Measurements from ENCODE around the gene EEF2K.

Gene EEF2K

DNA sequence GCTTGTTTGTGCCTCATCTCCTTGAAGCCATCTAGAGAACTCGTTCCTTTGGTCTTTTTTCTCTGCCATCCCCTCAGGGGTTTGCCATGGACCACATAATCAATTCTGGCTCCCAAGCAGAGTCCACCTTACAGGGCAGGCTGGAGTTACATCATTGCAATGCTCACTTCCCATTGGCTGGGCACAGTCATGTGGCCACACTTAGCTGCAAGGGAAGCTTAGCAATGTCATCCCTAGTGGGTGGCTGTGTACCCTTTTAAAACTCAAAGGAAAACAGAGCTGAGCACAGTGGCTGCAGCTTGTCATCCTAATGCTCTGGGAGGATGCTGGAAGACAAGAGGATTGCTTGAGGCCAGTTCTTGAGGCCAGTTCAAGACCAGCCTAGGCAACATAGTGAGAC lies 49.3 kb downstream of the EEF2K start:
- DNase-seq, result no peak

DNA sequence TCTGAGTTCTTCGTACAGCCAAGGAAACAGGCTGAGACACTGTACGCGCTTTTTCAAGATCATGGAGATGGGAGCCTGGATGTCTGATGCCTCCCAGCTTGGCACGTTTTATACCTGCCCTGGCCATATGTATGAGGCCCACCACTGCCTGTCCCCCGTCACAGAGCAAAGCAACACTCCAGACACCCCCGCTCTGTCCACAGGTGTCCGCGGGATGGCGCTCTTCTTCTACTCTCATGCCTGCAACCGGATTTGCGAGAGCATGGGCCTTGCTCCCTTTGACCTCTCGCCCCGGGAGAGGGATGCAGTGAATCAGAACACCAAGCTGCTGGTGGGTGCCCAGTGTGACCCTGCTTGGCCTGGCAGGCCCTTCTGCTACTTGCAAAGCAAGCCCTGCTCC lies 51.4 kb downstream of the EEF2K start:
- no peak for DNase-seq

DNA sequence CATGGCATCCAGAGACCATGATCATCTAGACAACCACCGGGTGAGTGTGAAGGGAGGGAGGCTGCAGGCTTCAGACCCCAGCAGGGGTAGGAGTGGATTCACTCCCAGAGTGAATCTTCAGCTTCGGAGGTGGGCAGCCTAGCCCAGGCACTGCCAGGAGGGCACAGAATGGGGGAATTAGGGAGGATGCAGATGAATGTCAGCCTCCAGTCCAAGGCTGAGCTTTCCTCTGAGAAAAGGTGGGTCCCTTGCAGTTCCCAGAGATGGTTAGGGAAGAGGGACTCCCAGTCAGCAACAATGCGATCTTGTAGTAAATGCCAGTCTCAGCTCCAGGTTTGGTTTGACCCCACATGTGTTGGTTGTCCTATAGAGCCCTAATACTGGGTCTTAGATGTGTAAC lies 54.4 kb downstream of the EEF2K start:
- DNase-seq, result no peak

DNA sequence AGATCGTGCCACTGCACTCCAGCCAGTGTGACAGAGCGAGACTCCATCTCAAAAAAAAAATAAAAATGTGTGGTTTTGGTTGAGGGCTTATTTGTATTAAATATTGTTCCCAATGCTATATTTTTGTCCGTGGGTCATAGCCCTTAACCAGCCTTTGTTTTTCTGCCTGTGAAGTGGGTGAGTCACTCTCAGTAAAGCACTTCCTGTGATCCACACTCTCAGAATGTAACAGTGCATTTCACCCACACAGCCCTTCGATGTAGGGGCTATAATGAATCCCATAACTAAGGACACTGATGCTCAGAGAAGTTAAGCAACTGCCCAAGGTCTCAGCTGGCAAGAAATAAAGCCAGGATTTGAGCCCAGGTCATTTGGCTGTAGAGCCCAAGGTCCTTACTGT lies 56.4 kb downstream of the EEF2K start:
- no peak for DNase-seq

DNA sequence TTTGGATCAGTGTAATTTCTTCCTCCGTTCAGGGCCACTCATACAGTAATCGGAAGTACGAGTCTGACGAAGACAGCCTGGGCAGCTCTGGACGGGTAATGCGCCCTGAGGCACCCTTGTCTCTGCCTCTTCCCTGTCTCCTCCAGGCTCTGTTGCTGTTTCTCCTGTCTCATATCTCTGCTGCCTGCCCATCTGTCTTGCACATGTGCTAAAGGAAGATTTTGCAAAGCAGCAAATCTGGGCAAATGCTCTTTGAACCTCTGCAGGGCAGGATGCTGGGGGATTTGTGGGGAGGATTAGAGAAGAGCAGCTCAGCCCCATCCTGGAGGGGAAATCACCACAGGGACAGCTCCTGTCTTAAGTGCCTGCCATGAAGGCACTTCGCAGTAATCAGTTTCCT lies 58.7 kb downstream of the EEF2K start:
- peak; percentile 79 to 94 for DNase-seq

DNA sequence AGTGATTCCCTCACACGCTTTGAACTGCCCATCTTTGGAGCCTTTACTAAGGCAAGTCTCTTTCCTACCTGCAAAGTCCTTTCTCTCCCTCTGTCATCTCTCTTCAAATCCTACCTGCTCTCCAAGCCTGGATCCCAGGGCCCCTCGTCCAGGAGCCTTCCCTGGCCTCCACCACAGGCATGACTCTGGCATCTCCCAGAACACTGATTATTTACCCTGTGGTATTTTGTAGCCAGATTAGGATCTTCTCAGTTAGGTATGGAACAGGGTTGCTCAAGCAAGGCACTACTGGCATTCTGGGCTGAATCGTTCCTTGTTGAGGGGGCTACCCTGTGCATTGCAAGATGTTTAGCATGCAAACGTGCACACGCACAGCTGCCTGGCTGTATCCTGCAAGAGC lies 59.3 kb downstream of the EEF2K start:
- DNase-seq, result no peak

DNA sequence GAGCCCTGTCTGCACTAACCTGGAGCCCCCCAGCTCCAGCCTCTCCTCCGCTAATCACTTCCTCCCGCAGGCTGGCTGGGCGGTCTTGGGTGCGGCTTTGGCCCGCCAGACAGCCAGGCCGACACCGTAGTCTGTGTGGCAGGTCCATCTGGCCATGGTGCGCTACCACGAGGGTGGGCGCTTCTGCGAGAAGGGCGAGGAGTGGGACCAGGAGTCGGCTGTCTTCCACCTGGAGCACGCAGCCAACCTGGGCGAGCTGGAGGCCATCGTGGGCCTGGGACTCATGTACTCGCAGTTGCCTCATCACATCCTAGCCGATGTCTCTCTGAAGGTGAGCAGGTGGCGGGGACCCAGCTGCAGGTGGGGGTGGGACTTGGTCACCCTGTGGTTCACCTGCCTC lies 60.5 kb downstream of the EEF2K start:
- DNase-seq, result no peak

DNA sequence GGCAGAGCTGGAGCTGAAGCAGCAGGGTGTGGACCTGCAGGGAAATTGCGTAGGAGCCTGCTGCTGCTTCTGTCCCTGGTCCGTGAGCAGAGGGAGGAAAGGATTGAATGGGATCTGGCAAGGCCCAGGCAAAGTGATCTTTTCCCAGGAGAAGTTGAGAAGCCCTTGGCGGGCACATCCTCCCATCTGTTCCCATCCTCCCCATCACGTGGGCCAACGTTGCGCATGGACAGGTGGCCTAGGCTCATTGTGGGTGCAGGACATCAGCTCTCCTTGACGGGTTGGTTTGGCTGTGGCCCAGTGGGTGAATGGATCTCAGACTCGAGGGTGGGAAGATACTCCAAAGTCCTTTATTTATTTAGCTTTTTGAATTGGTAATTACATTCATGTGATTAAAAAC lies 61.7 kb downstream of the EEF2K start:
- DNase-seq, result peak; percentile 93 to 97

DNA sequence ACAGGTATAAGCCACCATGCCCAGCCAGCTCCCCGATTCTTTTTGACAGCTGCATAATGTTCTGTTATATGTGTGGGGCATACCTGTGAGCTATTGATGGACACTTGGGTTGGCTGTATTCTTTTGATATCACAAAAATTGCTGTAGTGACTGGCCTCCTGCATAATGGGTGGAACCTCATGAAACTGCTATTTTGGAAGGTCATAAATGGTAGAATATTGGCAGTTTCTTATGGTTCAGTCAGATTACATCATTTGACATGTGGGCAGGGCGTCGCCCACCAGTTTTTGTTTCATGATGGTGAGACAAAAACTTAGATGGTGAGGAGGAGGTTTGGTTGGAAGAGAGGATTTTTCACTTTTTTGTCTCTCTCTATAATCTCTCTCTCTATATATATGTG lies 64.4 kb downstream of the EEF2K start:
- no peak for DNase-seq

DNA sequence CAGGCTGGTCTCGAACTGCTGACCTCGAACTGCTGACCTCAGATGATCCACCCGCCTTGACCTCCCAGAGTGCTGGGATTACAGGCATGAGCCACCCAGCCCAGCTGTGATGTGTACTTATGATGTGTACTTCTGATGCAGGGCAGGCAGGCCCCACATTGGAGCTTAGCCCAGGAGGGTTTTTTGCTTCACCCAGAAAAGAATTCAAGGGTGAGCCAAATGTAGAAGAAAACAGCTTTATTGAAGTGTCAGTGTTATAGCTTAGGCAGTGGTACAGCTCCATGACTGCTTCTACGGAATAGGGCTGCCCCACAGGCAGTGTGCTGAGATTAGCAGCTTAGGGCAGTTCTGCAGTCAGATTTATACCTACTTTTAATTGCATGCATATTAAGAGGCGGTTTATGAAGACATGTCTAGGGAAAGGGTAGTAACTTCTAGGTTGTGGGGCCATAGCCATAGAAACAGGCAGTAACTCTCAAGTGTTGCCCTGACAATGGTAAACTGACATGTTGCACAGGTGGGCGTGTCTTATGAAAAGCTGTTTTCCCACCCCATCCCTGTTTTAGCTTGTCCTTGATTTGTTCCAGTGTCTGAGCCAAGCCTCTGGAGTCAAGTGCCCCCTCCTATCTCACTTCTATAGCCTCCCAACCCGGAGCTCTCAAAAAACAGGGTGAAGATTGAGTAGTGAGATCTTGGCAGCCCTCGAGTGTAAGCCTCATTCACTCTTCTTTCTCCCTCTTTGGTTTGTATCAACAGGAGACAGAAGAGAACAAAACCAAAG lies 67.0 kb downstream of the EEF2K start:
- no peak for DNase-seq

DNA sequence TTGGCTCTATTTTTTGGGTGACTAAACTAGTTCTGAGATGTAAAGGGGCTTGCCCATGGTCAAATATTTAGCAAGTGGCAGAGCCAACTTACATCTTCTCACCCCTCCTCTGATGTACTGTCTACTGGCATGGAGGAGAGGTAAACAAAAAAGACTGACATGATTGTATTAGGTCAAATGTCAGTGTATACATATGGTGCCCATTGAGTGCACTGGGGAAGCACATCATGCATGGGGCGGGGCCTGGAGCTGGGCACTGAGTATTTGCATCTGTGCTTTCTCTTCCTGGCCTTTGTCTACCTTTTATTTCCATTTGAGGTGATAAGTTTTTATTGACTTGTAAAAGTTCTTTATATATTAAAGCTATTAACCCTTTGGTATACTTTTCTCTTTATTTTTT lies 68.8 kb downstream of the EEF2K start:
- no peak for DNase-seq

DNA sequence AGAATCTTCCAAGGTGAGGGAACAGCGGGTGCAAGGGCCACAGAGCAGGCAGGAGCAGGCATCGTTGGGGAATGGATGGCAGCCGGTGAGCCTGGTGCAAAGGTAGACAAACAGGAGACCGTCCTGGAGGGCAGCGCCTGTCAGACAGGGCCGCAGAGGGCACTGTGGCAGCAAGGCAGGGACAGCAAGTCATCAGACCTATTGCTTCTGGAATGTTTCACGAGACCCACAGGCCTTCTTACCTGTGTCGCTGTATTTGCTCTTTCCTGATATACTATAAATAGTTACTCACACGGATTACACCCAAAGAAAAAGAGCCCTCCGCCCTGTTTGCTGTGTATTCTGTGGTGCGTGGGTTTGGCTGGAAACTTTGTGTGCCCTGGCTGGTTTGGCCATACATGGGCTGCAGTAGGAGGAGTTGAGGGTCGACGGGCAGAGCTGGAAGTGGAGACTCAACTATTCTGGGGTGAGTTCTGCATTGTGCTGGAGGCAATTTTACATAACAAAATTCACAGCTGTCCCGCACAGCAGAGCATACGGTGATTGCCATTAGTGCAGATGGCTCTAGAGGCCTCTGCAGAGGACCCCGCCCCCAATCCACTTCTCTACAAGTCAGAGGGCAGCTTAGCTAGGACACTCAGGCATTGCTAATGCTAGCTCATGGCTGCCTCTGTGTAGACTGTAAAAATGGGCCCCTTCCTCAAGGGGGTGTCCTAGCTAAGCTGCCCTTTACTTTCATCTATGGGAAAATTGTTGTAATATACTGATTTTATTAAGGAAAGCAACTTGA lies 72.6 kb downstream of the EEF2K start:
- peak; percentile 95 to 97 for DNase-seq

DNA sequence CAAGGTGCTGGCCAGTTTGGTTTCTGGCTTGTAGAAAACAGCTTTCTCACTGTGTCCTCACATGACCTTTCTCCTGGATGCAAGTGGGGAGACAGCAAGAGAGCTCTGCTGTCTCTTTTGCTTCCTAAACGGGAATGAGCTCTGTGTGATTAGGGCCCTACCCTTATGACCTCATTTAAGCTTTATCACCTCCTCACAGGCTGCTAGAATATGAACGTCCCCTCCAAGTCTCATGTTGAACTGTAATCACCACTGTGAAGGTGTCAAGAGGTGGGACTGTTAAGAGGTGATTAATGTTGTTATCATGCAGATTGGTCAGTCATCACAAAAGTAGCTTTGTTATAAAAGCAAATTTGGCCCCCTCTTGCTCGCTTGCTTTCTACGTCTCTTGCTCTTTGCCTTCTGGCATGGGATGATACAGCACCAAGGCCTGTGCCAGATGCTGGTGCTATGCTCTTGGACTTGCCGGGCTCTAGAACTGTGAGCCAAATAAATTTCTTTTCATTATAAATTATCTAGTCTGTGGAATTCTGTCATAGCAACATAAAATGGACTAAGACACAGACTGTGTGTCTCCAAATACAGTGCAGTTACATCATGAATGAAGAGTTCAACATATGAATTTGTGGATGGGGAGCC lies 76.3 kb downstream of the EEF2K start:
- DNase-seq, result no peak

DNA sequence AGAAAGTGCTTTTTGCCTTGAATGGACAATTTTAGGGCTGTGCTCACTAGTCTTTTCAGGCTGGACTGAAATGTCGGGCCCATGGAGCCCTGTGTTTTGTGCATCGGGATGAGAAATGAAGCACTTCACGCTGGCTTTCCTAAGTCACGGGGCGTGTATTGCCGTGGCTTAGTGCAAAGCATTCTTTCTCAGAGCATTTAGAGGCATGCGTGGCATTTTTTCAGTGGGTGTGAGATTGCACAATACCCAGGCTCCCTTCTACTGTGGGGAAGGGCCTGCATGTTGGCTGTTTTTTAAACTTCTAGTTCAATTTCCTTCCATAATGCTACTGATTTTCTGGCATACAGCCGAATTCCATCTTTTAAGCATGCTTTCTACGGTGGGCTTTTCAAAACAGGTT lies 78.6 kb downstream of the EEF2K start:
- no peak for DNase-seq

DNA sequence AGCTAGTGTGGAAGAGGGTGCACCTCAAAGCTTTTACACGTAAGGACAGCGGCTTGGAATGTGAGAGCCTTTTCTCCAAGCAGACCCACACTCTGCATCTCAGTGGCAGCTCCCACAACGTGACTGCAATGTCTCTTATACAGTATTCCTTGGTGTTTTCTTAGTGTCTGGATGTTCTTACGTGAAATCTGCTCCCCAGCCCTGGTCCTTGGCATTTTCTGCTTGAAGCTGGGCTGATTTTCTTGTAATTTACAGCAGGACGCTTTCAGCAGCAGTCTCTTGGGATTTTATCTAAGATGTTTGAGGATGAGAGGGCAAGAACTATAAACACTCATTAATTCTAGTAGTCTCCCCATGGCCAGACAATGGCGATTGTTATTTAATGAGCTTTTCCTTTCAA lies 79.0 kb downstream of the EEF2K start:
- no peak for DNase-seq

DNA sequence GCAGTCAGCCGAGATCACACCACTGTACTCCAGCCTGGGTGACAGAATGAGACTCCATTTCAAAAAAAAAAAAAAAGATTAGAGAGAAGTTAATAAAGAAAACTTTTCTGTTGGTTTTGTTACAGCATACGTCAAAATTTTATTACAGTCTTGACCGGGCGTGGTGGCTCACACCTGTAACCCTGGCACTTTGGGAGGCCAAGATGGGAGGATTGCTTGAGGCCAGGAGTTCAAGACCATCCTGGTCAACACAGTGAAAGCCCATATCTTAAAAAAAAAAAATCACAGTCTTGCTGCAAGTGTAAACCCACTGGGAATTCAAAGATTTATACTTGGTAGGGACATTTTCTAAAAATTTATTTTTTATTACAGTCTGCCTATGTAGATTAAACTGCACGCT lies 84.9 kb downstream of the EEF2K start:
- DNase-seq, result no peak

DNA sequence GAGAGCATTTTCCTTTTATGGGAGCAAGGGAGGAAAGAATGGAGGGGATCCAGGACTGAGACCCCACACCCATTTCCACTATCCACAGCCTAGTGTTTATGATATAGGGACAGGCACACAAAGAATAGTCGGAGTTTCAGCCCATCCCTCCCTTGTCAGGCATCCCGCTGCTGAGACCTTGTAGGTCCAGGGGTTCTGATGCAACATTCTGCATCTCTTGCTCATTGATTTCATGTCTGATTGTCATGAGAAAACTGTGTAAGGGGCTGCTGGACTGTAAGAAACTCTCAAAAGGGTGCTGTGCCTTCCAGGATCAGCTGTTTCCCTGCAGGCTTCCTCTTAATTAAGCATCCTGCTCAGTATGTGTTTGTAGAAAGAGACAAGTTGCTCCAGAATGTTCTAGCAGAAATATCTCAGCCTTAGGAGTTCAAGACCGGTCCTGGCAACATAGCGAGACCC lies 85.8 kb downstream of the EEF2K start:
- no peak for DNase-seq

DNA sequence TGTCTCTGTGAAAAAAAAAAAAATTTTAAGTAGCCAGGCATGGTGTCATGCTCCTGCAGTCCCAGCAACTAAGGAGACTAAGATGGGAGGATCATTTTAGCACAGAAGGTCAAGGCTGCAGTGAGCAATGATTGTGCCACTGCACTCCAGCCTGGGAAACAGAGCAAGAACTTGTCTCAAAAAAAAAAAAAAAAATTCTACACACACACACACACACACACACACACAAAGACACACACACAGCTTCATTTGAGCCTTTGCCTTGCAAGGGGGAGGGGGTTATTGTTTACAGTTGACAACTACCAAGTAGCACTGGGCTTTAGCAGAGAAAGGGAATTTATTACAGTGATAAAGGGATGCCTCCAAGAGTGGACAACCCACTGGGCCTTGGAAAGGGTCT lies 86.2 kb downstream of the EEF2K start:
- DNase-seq, result no peak

DNA sequence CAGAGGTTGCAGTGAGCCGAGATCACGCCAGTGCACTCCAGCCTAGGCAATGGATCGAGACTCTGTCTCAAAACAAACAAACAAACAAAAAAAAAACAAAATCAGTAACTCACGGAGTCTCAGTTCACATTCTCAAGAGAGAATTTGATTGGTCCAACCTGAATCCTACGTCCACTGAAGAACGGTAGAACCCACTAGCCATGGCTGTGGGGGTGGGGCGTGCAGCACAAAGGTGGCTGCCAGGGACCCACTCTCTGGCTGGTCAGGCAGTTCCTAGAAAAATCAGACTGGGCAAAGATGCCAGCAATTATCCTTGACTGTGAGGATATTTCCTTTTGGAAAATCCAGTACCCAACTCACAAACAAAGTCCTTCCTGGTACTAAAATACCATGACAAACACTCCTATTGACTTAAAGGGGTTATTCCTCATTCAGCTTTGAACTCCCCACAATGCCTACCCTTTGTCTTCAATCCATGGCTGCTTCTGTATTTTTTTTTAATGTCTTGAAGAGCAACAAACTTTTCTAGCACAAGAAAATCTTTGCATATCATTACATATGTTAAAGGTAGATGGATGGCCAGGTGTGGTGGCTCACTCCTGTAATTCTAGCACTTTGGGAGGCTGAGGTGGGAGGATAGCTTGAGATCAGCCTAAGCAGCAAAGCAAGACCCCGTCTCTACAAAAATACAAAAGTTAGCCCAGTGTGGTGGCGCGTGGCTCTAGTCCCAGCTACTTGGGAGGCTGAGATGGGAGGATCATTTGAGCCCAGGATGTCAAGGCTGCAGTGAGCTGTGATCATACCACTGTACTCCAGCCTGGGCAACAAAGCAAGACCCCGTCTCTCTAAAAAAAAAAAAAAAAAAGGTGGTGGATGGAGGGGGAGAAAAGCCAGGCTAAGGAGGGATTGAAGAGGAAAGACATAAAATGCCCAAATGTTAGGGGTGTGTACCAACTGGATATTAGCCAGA lies 87.3 kb downstream of the EEF2K start:
- DNase-seq, result no peak

DNA sequence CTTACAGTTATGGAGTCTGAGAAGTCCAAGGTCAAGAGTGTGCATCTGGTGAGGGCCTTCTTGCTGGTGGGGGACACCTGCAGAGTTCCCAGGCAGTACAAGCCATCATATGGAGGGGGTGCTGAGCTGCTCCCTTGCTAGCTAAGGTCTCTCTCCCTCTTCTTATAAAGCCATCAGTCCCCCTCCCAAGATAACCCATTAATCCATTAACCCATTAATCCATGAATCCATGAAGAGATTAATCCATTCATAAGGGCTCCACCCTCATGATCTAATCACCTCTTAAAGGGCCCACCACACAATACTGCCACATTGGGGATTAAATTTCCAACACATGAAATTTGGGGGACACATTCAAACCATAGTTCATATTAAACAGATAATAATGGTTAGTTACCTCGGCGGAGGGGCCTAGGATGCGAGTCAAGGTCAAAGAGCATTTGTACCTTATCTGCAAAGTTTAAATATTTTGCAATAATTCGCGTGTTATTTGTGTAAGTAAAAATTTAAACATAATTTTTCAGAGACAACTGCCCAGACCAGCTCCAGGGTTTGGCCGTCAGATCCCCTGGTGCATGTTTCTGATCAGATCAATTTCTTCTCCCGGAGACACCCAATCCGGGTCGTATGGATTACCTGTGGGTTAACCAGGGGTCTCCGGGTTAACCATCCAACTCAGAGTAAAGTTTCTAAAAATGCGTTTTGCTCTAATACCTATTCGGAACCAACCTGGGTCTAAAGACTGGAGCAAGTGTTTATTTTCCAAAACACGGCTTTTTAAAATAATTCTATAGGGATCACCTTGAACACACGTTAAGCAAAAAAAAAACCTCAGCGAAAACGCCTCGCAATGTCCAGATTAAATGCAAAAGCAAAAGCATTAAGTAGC lies 90.4 kb downstream of the EEF2K start:
- DNase-seq, result peak; percentile 53 to 80

DNA sequence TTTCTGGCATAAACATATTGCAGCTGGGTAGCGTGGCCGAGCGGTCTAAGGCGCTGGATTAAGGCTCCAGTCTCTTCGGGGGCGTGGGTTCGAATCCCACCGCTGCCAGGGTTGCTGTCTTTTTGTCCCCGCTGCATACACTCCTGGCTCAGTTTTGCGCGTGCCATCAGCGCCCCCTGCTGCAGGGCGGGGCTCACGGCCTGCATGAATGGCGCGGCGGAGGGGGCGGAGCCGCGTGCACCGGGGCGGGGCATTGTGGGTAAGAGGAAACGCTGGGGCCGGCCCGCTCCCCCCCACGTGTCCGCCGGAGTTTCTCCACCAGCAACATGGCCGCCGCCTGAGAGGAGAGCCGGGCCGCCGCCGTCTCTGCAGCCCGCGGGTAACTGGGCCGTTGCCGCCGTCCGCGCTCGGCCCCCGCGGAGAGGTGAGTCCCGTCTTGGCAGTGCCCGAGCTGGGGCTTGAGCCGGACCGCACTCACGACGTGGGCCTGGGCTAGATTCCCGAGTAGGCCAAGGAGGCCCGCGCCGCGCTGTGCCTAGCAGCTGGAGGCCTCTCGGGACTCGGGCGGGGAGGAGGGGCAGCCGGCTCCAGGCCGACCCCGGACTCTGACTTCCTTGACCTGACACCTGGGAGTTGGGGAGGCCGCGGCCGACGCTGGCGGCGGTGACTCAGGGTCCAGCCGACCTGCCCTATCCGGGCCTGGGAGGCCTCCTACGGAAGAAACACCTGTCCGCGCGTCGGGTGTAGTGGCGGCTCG lies 91.2 kb downstream of the EEF2K start, which contains the start of gene POLR3E:
TSS of gene POLR3E (plus strand) at position 296 of the 757 bp plus-strand sequence. CDS start 5,560 bp downstream, outside the sequence.
- peak; percentile 97 to 98 for DNase-seq
